Sigmoid colon (tissue), 4 donors: Measurements from ENCODE around the gene NCCRP1.

Source experiments
- EP300 ChIP-seq, 4 donors: sonication (generic); formaldehyde crosslinking; IDR thresholded peaks; one replicate each; pipeline ENCODE4 v1.6.1; 2017; ENCODE audit warnings: antibody characterized with exemption in 4 of 4
- POLR2A ChIP-seq, 2 donors: fragments of 450-650 bp; IDR thresholded peaks; one replicate each; pipeline ENCODE4 v1.6.1; 2016; ENCODE audit warnings: antibody characterized with exemption in 2 of 2, mild to moderate bottlenecking in 2 of 2, moderate library complexity in 2 of 2
- POLR2AphosphoS5 ChIP-seq, 4 donors: sonication (generic); formaldehyde crosslinking; IDR thresholded peaks; one replicate each; pipeline ENCODE4 v1.6.1; 2017; ENCODE audit warnings: antibody characterized with exemption in 4 of 4
- TF ChIP-seq, protein P1 (sequence below), 4 experiments: fragments of 450-650 bp in 3 of 4; fragments of 200-600 bp in 1 of 4; IDR thresholded peaks; one replicate each; pipeline ENCODE4 v1.5.1; 2016 to 2019; ENCODE audit warnings: antibody characterized with exemption in 4 of 4, mild to moderate bottlenecking in 3 of 4, moderate library complexity in 2 of 4

DNA sequence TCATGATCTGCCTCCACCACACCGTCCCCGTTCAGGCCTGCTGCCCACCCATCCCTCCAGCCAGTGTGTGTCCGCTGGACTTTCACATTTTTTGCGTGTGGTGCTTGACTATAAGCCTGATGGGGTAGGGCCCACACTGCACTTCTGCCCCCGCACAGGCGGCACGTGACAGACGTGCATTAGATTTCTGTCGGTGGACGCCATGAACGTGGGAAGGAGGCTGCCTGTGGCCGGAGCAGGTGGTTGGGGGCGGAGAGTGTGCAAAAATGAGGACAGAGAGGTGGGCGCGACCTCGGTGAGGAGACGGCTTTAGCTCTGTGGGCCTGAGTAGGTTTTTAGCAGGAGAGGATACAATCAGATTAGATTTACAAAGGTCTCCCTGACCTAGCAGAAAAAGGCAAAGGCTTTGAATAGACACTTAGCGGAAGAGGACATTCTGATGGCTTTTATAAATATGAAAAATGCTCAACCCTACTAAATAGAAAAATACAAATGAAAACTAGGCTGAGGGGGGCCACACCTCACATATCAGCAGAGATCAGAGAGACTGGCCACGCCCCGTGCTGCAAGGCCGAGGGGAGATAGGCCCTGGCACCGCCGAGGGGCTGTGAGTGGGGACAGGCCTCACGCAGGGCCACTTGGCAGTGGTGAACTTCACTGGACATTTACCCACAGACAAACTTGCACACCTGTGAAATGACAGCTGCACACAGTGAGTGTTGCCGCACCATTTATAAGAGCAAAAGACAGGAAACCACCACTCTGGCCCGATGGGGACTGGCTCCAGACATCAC lies 45.8 kb upstream of the NCCRP1 start:
- TF ChIP-seq, protein P1, sequence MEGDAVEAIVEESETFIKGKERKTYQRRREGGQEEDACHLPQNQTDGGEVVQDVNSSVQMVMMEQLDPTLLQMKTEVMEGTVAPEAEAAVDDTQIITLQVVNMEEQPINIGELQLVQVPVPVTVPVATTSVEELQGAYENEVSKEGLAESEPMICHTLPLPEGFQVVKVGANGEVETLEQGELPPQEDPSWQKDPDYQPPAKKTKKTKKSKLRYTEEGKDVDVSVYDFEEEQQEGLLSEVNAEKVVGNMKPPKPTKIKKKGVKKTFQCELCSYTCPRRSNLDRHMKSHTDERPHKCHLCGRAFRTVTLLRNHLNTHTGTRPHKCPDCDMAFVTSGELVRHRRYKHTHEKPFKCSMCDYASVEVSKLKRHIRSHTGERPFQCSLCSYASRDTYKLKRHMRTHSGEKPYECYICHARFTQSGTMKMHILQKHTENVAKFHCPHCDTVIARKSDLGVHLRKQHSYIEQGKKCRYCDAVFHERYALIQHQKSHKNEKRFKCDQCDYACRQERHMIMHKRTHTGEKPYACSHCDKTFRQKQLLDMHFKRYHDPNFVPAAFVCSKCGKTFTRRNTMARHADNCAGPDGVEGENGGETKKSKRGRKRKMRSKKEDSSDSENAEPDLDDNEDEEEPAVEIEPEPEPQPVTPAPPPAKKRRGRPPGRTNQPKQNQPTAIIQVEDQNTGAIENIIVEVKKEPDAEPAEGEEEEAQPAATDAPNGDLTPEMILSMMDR (IDR thresholded peaks at IDR 0.05) = no peak
- TF ChIP-seq POLR2A (IDR thresholded peaks at IDR 0.05) = no peak
- no peak for TF ChIP-seq EP300 (IDR thresholded peaks at IDR 0.05)
- TF ChIP-seq POLR2AphosphoS5 (IDR thresholded peaks at IDR 0.05) = no peak
